Epidermal melanocyte (primary cell): Measurements from ENCODE around the gene GRIA1.

ENCODE experiments used
- DNase-seq: peaks from one replicate; pipeline ENCODE4 v3.0.0; 2011; ENCODE audit warnings: low spot score; ENCODE audit not compliant: insufficient read length

Gene GRIA1

DNA sequence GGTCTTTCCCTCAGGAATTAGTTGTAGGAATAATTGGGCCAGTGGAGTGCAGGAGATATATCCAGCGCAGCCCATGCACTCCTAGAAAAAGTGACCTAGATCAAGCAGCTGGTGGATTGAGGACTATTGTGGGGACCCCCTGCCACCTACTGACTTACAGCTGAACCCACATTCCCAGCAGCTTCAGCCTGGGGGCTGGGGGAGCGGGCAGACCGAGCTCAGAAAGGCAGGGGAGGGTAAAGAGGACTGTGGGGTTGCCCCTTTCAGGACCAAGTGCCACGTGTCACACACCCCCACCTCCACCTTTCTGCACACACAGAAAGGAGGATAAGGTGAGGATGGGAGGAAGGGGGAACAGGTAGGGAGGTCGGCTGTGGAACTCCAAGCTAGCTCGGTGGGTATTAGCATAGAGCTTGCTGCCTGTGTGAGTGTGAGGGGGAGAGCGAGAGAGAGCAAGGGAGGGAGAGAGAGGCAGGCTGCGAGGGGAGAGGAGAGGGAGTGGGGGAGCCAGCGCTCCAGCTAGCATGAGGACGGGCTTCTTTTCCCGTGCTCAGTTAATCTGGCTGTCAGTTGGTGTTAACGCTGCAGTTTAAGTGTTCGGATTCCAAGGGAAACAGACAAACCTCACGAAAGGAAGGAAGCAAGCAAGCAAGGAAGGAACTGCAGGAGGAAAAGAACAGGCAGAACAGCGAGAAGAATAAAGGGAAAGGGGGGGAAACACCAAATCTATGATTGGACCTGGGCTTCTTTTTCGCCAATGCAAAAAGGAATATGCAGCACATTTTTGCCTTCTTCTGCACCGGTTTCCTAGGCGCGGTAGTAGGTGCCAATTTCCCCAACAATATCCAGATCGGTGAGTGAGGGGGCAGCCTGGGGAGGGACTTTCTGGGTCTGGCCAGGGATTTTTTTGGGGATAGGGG is at the start of gene GRIA1:
Gene GRIA1 (plus strand): TSS at position 553 of the 920 bp plus-strand sequence.
- DNase-seq = no peak

DNA sequence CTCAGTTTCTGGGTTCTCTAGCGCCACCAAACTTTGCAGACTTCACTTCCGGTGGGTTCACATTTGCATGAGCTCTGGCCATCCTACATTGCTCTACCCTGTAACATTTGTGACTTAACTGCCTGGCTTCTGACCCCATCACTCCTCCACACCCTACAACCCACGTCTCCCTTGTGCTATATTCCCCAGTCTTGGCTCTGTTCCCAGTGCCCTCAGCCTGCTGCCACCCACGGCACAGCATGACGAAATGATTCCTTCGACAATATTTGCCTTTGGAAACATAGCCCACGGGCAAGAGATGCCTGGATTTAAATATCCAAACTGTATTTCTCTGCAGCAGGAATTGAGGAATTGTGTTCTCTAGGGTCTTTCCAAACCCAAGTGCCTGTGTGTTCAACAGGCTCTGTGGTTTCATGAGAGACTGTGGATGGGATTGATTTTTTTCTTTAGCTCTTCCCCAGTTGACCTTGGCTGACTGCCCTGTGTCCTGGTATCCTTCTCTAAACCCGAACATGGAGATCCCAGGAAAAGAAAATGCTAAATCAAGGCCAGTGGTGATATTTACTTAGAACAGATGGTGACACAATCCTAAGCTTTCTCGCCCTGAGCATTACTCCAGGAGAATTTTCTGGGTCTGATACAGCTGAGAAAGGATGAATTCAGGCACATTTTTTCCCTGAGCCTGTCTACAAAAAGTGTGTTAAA is 44.4 kb upstream of the GRIA1 start:
- DNase-seq = no peak

DNA sequence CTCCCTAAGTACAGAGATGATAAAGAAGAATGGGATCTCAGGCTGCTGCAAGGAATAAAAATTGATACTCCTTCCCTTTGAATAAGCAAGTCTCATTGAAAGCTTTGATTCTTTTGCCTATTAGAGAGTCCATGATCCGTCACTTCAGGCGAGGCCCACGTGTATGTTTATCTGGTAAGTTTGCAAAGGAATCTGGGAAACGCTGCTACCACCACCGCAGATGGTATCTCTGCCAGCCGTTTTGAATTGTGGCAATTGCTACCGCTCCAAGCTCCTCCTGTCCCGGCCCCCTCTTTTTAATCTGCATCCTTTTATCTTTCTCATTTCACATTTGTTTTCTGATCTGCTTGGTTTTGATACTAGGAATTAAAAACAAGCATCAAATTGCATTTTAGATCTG is 42.9 kb upstream of the GRIA1 start:
- no peak for DNase-seq

DNA sequence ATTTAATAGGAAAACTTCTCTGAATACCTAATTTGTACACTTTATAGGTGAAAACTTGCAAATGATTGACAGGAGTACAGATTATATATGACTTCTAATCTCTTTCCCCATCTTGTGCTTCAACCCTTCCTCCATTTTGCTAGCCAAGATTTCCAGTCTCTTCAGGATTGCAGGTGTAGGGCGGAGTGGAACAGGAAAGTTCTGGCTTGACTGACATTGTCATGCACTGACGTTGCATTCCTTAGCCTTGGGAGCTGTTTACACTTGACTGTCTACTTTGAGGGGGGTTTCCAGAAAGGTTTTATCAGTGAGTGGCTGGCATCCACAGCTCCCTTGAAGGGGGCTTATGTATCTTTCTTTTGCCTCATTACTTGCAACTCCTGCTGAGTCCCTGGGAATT is 34.1 kb upstream of the GRIA1 start:
- DNase-seq = no peak

DNA sequence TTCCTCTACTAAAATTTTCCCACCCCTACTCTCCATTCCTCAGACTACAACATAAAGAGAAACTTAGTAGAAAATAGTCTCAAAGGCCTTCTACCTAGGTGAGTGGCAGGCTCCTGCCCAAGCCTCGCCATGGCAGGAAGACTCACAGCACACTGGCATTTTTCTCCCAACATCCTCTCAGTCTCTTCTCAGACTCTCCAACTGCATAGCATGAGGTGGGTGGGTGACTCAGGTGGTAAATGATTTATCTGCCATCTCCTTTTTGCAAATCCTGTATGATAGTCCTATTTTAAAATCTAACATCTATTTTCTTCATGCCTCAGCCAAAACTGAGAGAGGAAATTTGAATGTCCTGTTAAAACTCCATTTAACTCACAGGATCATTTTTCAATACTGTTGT is 33.5 kb upstream of the GRIA1 start:
- DNase-seq = no peak

DNA sequence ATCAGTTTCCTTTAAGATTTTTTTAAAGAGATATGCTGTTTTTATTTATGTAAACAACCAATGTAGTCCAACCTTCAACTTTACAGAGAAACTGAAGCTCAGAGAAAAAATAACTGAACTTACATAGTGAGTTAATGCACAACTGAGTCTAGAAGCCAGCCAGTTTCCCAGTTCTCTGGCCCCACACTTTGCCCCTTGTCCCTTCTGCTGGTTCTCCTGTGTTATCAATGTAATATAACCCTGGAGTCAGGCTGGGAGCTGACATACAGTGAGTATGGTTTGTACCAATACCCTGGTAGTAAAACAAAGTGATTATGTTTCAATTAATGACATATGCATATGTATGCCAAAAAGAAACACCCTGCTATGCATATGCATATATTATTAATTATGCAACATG is 32.2 kb upstream of the GRIA1 start:
- no peak for DNase-seq

DNA sequence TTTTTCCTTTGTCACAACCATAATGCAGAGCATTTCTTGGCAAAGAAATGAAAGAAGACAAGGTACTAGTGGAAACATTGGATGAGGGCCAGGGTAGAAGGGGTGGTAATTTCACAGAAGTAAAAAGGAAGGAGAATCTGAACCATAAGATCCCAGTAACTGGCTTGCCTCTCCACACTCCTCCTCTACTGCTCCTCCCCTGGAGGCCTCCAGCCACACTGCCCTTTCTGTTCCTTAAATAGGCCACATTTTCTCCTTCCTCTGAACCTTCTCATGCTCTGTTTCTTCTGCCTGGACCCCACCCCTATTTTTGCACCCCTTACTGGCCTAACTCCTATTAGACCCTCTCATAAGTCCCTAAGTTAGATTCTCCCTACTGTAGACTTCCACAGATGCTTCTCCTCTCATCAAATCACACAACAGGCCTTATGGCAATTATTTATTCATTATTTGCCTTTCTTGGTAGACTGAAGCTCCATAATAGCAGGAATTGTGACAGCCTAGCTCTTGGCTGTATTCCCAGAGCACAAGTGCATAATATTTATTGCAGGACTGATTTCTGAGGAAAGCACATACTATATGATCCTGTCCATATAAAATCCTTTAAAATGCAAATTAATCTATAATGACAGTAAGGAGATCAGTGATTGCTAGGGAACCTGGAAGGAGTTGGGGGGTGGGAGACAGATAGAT is 31.3 kb upstream of the GRIA1 start:
- DNase-seq = no peak

DNA sequence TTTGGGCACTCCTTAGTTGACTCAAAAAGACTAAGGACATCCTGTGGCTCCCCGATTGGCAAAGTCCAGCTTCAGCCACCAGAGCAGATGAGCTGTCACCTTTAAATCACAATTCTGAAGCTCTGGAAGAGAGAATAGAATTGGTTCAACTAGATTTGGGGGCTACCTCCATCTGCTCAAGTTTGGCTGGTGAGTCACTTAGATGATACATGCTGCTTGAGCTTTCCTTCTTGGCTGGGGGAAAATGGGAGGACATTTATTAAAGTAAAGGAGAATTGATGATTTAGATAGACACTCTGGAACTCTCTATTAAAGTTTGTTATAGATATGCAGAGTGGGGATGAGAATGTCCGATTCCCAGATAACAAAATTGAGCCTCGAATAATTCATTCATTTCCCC is 30.0 kb upstream of the GRIA1 start:
- DNase-seq = no peak

DNA sequence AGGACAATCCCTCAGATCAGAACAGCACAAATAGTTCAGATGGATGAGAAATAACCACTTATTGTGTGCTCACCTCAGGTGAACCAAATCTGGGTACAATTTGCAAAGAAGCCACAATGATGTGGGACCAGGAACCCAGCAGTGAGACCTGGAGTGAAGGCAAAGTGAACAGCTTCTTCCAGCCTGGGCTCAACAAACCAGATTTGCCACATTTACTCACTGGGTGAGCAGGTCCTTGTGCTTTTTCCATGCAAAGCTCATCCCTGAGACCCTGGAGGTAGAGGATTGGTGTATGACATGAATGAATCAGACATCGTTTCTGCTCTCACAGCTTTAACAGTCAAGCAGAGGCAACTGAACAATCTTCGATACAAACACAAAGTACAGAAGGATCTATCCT is 29.1 kb upstream of the GRIA1 start:
- DNase-seq = no peak

DNA sequence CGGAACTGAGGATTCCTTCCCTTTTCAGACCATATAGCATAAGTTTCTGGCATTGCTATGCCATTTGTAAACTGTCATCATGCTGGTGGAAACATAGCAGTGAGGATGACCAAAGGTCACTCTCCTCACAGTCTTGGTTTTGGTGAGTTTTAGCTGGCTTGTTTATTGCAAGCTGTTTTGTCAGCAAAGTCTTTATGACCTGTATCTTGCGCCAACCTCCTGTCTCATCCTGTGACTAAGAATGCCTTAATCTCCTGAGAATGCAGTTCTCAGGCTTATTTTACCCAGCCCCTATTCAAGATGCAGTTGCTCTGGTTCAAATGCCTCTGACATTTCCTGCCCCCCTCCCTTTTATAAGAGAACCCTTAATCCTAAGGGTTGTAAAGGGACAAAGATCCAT is 26.7 kb upstream of the GRIA1 start:
- no peak for DNase-seq

DNA sequence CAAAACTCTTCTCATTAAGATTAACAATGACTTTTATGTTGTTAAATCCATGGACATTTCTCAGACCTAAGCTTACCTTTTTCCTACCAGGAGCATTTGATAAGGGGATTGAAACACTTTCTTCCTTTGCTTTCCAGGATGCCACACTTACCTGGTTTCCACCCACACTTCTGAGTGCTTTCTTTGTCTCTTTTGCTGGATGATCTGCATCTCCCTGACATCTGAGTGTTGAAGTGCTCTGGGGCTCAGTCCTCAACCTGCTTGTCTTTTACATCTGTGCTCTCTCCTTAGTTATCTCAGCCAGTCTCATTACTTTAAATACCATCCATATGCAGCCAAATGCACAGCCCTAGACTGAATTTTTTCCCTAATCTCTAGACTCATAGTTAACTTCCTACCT is 22.9 kb upstream of the GRIA1 start:
- no peak for DNase-seq

DNA sequence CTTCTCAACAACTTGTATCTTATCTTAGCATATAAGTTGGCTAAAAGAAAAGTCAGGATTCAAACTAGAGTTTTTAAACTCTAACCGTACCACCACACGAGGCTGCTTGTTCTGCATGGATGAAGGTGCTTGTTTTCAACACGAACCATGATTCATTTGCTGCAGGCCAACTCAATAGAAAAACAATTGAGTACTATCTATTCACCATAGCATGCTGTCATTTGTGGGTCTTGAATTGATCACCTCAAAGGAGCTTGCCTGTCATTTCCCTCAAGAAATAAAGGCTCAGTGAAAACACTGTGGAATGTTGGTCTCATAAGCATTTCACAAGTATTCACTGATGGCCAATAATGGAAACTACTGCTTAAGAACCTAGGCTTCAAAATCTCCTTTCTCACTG is 21.0 kb upstream of the GRIA1 start:
- DNase-seq = no peak

DNA sequence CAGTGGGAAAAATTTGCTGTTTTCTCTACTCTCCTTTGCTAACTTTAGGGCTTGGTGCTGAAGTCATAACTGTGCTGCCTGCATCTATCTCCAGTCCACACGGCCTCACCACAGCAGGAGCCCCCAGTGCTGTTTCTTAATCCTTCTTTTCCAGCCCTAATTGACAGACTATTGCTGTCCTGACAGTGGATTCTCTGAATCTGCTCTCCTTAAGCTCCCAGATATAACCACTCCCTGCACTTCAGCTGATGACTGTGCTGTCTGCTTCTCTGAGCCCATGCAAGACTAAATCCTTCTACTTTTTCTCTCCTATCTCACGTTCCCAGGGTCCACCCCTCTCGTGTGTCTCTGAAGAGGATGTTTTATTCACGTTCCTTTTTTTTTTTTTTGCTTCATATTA is 19.7 kb upstream of the GRIA1 start:
- DNase-seq = no peak

DNA sequence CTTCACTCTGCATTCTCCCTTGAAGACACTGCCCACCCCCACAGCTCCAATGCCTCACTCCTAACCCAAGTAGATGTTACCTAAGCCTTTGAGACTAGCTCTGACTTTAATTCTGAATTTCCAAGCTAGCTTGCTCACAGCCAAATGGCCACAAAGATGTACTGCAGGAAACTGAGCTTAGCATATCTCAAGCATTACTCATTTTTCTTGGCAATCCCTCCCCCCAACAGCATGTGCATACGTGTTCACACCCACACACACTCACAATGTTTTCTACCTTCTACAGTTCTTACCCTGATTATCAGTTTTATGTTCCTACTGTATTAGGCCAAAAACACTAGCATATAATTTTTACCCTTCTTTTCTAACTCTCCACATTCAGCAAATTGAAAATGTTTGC is 13.7 kb upstream of the GRIA1 start:
- DNase-seq = no peak

DNA sequence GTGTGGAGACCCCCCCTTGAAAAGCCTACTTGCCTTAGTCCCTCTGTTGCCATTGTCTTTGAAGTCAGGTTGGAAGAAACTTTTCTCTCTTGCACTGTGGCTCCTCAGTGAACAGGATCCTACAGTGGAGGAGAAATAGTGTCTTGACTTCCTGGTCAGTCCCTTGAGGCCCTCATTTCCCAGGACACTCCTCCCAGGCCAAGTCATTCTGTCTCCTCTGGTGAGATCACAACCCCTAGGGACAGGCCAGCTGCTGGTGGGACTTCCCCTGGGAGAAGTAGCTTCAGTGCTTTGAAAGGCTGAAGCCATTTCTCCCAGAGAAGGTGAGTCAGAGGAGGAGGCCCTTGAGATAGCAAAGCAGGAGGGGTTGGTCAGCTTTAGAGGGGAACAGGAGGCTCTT is 10.1 kb upstream of the GRIA1 start:
- no peak for DNase-seq

DNA sequence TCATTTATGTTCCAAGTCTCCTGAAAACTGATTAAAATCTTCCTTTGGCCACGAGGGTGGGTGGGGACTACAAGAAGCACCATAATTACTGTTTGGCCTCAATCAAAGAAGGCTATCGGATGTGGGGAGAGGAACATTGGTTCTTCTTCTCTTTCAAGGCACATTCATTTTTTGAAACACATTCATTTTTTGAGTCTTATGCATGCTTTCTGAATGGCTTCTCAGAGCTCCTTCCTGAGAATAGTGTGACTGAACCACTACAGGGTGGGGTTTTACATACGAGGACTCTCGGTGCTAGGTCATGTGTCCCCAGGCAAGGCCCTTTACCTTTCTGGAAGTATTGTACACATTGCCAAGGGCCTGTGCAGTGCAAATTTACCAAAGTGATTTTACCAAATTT is 7.0 kb upstream of the GRIA1 start:
- no peak for DNase-seq

DNA sequence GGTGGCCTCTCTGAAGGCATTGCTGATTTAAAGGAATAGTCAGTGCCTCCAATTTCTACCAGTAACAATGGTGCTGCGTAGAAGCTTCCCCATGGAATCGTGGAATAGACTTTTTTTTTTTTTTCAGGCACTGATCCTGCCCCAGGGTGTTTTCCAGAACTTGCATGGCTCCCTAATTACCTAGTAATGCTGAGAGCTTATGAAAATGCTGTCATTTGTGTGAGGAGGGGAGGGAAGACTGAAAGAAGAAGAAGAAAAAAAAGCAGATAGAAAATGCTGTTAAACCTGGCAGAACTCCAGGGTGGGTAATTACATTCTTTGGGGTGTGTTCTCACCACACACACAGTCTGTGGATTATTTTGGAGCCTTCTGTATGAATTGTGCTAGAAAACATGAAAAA is 4.8 kb upstream of the GRIA1 start:
- DNase-seq = no peak

DNA sequence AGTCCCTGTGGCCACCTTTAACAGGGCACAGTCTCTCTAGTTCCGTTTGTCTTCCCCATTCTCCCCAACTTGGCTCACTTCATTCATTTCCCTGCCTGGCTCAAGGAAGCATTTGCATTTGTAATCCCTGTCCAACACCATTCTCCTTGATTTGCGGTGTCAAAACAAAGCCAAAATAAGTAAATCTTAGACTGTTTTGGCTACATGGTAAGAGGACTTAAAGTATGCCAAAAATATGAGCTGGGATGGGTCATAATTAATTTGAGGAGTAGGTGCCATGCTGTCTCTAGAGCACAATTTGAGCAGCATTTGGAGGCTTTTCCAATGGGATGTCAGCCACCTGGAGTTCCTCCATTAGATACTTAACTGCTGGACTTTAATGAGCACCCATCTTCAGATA is 3.7 kb upstream of the GRIA1 start:
- DNase-seq = no peak

DNA sequence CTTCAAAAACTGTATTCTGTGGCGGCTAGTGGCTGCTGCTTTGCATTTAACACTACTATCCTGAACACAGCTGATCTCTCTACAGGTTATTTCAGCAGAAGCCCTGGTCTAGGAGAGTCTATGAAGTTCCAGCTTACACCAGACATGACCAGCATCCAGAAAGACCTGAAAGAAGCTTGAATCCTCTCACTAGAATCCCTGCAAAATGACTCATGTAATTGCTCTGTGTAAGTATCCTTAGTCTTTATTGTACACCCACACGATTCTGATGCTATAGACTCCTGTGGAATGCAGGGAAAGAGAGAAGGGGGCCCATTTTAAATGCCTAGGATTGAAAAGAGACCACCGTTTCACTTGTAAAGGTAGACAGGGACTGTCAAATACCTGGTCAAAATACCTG is 859 bp upstream of the GRIA1 start:
- DNase-seq = no peak

DNA sequence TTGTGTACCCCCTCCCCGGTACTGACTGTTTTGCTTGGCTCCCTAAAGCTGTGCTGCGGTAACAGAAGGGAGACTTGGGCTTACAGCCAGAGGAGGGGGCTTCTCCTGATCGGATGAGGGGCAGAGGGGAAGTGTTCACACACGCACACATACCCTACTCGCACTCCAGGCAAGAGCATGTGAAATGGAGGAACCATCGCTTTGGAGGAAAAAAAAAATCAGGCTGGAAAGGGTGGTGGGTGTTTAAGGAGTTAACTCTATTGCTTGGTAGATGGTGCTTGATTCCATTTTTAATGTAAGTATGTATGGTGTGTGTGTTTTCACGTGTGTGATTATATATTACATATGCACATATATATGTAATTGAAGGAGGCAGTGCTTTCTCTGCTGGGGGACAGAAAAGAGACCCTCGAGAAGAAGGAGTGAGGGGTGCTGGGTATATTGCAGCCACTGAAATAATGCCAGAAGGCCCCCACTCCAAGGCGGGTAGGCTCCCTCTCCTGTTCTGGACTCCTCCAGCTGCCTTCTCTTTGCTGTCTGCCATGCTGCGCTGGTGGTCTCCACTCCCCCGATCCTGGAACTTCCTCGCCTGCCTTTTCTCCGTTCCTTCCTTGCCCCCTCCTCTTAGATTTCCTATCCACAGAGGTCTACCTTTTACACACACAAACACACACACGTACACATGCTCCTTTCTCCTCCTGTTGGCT is 721 bp downstream of the GRIA1 start:
- no peak for DNase-seq

DNA sequence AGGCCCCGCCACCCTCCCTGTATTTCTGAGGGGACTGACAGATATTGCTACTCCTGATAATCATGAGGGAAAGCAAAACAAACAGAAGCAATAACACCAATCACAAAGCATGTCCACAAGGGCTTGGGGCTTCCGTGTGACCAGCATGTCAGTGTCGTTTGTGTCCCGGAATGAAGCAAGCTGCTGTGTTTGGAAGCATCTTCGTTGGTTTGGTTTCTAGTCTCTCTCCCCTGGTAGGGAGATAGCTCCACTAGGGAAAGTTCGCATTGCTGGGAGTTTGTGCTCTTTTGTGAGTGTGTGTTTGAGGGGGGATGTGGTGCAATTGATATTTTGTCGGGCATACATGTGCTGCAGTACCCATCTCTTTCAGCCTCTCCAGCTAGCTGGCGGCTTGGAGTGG is 1.4 kb downstream of the GRIA1 start:
- no peak for DNase-seq

DNA sequence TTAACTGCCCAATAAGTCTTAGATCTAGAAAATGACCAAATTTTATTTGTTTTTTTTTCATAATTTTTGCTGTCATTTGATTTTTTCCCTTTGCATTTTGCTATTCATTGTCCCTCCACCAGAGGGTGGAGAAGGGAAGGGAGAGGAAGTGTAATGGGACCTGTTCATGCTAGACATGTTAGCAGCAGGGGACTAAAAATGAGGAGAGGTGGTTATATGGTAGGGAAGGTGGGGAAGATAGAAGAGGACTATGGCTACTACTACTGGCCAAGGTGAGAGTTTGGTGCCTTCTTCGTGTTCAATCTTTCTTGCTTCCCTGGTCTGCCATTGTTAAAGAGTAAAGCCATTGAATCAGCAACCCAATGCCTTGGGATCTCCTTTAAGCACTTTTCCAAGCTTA is 6.4 kb downstream of the GRIA1 start:
- peak; percentile 29 for DNase-seq
